GM13976 (cell line): ENCODE results near the gene CCDC57.

Experiments
- DNase-seq: peaks from one replicate; pipeline ENCODE4 v3.0.0; 2012; ENCODE audit warnings: low spot score
- in situ Hi-C: fragments of 300-500 bp; cut with MboI; formaldehyde crosslinking; loops from one replicate; pipeline ENCODE4 v1.12.0; 2022; ENCODE audit warnings: low sequenced_read_pairs, mixed read lengths, inconsistent platforms; ENCODE audit not compliant: unreplicated experiment
- TF ChIP-seq, protein P1 (sequence below): IDR thresholded peaks from 2 replicates; pipeline ENCODE4 v1.5.1; 2012; ENCODE audit warnings: borderline replicate concordance, mild to moderate bottlenecking; ENCODE audit not compliant: insufficient read depth; ENCODE audit errors: extremely low read depth, missing control alignments, control extremely low read depth

Gene CCDC57

DNA sequence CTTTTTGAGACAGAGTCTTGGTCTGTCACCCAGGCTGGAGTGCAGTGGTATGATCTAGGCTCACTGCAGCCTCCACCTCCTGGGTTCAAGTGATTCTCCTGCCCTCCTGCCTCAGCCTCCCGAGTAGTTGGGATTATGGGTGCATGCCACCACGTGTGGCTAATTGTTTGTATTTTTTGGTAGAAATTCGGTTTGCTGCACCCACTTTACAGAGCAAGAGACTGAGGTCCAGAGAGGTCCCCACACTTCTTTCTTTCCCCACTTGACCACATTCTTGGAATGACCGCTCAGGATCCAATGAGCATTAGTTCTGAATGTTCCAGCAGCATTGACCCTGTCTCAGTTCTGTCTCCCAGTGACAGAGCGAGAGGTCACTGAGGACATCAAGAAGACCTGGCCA, 10.9 kb upstream of the CCDC57 start:
- DNase-seq: no peak
- in situ Hi-C loops: no loop called here
- TF ChIP-seq, protein P1, sequence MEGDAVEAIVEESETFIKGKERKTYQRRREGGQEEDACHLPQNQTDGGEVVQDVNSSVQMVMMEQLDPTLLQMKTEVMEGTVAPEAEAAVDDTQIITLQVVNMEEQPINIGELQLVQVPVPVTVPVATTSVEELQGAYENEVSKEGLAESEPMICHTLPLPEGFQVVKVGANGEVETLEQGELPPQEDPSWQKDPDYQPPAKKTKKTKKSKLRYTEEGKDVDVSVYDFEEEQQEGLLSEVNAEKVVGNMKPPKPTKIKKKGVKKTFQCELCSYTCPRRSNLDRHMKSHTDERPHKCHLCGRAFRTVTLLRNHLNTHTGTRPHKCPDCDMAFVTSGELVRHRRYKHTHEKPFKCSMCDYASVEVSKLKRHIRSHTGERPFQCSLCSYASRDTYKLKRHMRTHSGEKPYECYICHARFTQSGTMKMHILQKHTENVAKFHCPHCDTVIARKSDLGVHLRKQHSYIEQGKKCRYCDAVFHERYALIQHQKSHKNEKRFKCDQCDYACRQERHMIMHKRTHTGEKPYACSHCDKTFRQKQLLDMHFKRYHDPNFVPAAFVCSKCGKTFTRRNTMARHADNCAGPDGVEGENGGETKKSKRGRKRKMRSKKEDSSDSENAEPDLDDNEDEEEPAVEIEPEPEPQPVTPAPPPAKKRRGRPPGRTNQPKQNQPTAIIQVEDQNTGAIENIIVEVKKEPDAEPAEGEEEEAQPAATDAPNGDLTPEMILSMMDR: no peak

DNA sequence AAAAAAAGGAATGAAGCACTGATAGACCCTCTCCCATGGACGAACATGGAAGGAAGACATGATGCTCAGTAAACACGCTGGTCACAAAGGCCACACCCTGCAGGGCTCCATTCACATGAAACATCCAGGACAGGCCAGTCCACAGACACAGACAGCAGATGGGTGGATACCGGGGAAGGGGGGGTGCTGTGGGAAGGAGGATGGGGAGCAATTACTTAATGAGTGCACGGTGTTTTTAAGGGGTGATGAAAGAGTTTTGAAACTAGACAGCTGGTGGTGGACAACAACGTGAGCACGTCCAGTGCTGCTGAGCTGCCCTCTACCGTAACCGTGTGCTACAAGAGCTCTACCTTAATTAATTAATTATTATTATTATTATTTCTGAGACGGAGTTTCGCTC, 10.2 kb upstream of the CCDC57 start:
- TF ChIP-seq, protein P1: no peak
- no peak for DNase-seq
- in situ Hi-C loops: no loop called here

DNA sequence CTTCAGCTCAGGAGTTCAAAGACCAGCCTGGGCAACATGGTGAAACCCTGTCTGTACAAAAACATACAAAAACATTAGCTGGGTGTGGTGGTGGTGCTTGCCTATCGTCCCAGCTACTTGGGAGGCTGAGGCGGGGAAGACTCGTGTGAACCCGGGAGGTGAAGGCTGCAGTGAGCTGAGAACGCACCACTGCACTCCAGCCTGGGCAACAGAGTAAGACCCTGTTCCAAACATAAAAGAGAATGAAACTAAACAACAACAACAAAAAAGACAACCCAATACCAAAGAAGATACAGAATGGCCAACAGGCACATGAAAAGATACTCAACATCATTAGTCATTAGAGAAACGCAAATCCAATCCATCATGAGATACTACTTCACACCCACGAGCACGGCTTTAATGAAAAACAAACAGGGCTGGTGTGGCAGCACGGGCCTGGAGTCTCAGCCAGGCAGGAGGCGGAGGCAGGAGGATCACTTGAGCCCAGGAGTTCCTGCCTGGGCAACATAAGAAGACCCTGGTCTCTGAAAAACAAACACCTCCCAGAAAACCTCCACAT, 8.8 kb upstream of the CCDC57 start:
- TF ChIP-seq, protein P1: no peak
- in situ Hi-C loops: no loop called here
- DNase-seq: no peak

DNA sequence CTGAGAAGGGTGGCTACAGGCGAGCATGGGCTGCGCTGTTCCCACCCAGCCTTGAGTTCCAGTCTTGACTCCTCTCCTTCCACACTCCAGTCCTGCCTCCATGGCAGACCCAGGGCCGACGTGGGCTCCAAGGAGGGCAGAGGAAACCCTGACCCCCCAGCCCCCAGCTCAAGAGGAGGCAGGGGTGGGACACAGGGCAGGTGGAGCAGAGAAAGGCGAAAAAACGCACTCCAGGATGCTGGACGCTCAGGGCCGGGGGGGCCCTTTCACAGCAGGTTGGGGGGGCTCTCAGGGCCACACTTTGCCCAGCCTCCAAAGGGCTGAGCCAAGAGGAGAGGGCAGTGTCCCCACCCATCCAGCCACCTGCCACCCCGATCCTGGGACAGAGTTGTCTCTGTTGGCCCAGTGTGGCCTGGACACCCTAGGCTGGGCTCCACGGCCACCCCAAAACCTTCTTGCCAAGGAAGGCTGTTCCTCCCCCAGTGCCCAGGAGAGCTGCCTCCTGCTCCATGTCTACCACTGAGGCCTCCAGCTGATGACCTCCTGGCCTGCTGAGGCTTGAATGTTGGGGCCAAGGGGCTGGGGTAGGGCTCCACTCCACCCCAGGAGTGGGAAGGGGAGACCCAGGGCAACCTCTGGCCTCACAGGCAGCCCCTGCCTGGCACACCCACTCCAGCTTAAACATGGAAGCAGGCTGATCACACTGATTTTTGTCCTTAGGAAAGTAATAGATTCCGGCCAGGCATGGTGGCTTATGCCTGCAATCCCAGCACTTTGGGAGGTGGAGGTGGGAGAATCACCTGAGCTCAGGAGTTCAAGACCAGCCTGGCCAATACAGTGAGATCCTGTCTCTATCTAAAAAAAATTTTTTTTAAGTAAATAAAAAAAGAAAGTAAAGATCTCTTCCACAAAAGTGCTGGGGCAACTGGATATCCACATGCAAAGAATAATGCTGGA, 7.4 kb upstream of the CCDC57 start:
- no peak for DNase-seq
- TF ChIP-seq, protein P1: no peak
- in situ Hi-C loops: no loop called here

DNA sequence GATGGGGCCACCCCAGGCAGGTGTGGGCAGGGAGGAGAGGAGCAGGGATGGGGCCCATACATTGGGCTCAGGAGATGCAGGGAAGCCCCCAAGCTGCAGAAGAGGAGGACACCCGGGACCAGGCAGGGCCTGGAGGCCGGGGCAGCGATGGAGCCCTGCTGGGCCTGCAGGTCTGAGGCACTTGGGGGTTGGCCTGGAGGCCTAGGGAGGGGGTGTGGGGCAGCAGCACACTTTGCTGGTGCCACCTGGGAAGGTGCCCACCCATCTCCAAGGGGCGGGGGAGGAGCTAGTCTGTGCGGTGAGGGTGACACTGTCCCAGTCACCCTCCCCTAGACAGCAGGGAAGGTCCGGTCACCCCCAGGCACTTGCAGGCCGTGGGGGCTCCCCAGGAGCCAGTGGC, 6.4 kb upstream of the CCDC57 start:
- no peak for DNase-seq
- TF ChIP-seq, protein P1: no peak
- in situ Hi-C loops: no loop called here

DNA sequence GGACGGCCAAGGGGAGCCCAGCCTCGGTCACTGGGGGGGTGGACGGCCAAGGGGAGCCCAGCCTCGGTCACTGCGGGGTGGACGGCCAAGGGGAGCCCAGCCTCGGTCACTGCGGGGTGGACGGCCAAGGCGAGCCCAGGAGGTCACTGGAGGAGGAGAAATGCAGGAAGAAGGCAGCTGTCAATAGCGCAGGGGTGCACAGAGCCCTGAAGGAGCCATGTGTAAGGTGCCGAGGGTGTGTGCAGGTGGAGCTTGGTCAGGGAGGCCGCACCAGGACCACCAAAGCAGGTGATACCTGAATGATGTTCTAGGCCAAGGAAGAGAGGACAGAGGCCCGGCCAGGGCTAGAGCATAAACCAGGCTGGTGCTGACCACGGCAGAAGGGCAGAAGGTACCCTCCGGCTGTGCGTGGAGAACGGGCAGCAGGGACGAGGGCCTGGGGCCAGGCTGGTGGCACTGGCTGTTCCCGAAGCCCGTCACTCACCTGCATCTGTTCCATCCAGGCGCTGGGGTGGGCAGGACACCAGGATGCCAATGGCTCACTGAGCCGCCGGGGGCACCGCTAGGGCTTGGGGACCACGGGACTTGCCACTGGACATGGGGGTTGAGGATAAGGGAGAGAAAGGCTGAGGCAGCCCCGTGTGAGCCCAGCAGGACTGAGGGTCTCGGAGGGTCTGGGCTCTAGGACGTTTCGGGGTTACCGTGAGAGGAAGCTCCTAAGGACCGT, 5.9 kb upstream of the CCDC57 start:
- DNase-seq: no peak
- TF ChIP-seq, protein P1: no peak
- in situ Hi-C loops: no loop called here
